Caki2 (cell line): ENCODE results near the gene FHIP1A. TPM values are rescaled to one million over a fixed set of nuclear protein-coding genes. Genes with fewer than 3 reads are reported as not detected.

ENCODE experiments used
- DNase-seq: peaks from one replicate; pipeline ENCODE4 v3.0.0-alpha.2; 2015; ENCODE audit warnings: low read depth
- in situ Hi-C: cut with HindIII; loops from 2 replicates; pipeline ENCODE4 v1.10.0; 2016; ENCODE audit warnings: low sequenced_read_pairs, low pct_unique_long_range_greater_than_20kb, mixed read lengths
- total RNA-seq: library from RNA; depleted of rRNA; stranded (reverse); fragments of >200 nt; shearing (Covaris generic); gene quantifications from 2 replicates; pipeline ENCODE4 v1.2.3, GENCODE V29; 2014; ENCODE audit warnings: low replicate concordance; rRNA removed

FHIP1A gene
- total RNA-seq, 1 experiment from 2014 or later, result 16.2 TPM

- in situ Hi-C loops, result no loop called here
- no peak for DNase-seq
These were observed 29.2 kb downstream of the FHIP1A start for GRCh38 chr4:151438154-151438553.

- in situ Hi-C loops, result no loop called here
- no peak for DNase-seq
These were observed 30.3 kb downstream of the FHIP1A start for GRCh38 chr4:151439320-151439719.

DNA sequence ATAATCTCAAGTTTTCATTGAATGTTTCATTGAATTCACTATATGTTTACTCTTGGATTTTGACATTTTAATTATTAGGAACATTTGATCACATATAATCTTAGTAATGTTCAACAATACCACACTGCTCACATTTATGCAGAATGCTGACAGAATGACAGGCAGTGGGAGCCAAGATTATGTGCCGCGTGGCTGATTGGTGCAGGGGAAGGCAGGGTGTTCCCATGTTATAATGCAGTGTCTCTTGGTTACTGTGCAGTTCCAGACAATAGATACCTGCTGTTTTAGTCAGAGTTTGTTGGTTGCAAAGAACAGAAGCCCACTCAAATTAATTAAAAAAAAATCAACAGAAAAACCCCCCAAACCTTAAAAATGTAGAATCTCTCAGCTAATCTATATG, 33.0 kb downstream of the FHIP1A start:
- no peak for DNase-seq
- in situ Hi-C loops, result no loop called here

- in situ Hi-C loops, result no loop called here
- DNase-seq, result no peak
These were observed 34.3 kb downstream of the FHIP1A start for GRCh38 chr4:151443247-151443646.

- in situ Hi-C loops, result no loop called here
- no peak for DNase-seq
These were observed 34.8 kb downstream of the FHIP1A start for GRCh38 chr4:151443752-151444151.

DNA sequence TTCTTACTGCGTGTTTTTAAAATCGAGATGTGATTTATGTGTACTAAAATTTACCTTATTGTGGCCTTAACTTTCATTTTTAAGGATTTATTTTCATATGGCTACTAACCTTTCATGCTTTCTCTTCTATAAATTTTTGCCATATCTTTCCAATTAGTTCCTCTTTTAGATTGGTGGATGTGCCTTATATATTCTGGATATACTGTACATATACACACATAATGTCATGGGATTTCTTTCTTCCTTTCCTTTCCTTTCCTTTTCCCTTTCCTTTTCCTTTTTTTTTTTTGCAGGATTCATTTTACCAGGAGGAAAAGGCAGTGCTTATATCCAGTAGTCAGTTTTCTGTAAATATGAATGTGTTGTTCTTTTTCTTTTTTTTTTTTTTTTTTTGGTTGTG, 37.2 kb downstream of the FHIP1A start:
- in situ Hi-C loops, result no loop called here
- no peak for DNase-seq

DNA sequence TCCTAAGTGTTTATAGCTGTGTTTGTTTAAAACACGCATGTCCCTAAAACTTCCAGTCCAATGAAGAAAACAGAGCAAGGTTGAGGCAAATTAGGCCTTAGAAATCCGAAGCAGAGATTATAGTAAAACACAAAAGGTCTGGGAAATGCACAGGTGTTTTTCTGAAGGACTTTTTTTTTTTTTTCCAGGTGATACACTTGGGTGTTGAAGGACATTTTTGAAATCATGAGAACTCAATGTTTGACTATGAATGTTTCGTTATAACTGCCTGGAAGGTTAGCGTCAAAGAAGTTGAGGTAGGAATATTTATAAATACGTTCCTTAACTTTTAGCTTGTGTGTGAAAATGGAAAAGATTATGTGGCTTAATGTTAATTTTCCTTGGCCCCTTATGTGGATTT, 45.5 kb downstream of the FHIP1A start:
- DNase-seq, result no peak
- in situ Hi-C loops, result no loop called here

DNA sequence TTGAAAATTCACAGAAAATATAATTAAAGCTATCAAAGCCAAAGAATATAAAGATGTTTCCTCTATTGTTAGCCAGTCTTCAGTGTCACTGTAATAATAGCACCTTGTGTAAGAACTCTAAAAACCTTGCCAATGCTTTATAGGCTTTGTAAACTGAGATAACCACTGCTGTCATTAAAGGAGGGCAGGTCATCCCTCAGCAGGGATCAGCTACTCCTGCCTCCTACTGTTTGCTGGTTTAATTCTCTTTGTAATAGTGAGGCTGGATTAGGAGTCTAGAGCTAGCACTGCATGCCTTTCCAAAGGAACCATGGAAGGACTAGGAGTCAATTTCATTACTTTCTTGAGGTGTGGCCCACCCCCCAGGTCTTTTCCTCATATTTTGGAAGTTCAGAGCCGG, 46.2 kb downstream of the FHIP1A start:
- in situ Hi-C loops, result no loop called here
- no peak for DNase-seq

- no peak for DNase-seq
- in situ Hi-C loops, result no loop called here
These were observed 49.2 kb downstream of the FHIP1A start for GRCh38 chr4:151458148-151458547.

Other genes starting within 250 kb of the FHIP1A start
- not detected in 2 replicates for gene PRSS48, start 132.0 kb upstream of the FHIP1A start, total RNA-seq
- 4.1 and 5.7 TPM in 2 replicates for gene SH3D19, start 83.6 kb upstream of the FHIP1A start, total RNA-seq